HG03521 (cell line): ENCODE data around the gene AMN1.
"Not testable (repeated sequence)": the region's sequence is repeated elsewhere in the genome, so short reads cannot be mapped to it uniquely, and the experiment has no call there.

Experiments
- ATAC-seq: cut with Tn5 transposase; IDR thresholded peaks from one replicate; pipeline ENCODE4 v1.9.1; 2021; ENCODE audit warnings: mild to moderate bottlenecking, moderate library complexity; ENCODE audit not compliant: unreplicated experiment

AMN1 gene

DNA sequence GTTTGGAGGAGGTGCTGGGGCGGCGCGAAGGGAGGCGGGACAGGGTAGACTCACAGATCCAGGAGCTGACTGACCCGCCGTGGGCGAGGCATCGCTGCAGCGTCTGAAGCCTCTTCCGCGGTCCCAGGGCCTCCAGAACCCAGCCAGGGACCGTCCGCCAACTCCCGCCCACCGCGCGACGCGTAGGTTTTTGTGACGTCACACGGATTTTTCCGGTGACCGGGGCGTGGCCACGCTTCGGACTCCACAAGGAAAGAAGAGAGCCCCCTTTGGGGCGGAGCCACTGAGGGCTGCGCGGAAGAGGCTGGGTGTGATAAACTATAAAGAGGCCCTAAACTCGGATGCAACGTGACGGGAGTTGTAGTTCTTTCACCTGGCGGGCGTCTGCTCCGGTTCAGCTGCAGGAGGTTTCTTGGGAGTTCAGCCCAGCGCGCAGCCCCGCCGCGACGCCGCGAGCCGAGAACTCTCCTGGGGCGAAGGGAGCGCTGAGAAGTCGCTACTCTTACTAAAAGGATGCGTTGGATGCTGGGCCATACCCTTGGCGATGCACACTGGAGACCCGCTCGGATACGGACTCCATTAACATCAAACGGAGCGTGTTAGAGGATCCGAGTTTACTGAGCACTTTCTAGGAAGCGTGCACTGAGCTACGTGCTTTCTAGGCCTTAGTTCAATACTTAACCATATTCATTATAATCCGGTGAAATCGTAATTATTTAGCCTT, at the start of gene AMN1:
AMN1 (minus strand) TSS at position 105 of the 724 bp plus-strand sequence; CDS start at position 92, 13 bp downstream.
- peak; percentile 94 for ATAC-seq

DNA sequence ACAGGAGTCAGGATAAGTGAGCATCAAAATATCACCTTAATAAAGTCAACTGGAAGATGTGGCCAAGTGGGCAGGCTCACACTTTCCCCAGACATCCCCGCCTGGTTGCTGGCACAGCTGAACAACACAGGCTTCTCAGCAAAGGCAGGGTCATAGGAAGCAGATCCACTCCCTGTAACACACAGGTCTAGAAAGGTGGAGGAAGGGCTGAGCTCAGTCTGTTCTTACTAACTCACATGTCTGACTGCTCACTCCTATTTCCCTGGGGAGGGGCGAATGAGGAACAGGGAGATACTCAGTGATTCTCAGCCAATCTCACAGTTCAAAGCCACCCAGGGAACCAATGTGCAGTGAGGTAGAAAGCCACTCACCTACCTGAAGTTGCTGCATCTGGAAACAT, 45.0 kb upstream of the AMN1 start:
- ATAC-seq = no peak

DNA sequence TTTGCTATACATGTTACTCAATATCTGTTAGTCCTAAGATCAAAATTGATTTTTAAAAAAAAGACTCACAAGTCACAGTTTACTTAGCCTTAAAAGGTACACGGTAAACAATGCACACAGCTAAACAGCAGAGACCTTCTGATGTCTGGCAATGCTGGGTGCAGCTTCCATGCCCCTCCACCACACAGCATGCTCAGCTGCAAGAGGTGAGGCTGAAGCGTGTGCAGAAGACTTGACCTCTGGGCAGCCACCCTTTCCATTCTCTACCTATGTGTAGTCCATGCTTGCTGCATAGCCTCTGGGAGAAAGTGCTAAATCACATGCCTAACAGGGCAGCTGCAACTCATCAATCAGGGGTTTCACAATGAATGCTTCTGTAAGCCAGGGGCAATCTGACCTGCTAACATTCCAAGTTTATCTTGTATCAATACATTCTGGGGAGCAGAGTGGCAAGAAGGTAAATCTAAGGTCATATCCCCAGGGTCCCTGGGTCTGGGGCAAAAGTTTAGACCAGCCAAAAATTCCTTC, 44.5 kb upstream of the AMN1 start:
- ATAC-seq = no peak

DNA sequence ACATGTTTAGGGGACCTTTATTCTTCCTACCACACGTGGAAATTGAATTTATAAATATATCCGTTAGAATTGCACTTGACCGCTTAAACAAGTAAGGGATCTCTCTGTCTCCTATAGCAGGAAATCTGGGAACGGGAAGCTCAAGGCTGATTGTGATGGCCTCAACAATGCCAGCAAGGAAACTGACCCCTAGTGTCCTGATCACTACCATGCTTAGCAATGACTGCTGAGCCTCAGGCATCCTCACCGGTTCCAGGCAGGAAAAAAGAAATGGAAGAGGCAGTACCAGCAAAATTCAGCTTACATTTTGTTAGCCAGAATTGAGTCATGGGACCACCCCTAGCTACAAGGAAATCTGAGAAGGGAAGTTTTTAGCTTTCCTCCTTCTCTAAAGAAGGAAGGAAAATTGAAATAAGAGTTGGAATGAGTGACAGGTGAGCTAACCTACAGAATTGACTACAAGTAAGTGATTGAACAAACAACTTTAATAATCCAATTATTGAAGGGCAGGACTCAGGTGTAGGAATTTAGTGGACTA, 43.9 kb upstream of the AMN1 start:
- ATAC-seq = no peak

DNA sequence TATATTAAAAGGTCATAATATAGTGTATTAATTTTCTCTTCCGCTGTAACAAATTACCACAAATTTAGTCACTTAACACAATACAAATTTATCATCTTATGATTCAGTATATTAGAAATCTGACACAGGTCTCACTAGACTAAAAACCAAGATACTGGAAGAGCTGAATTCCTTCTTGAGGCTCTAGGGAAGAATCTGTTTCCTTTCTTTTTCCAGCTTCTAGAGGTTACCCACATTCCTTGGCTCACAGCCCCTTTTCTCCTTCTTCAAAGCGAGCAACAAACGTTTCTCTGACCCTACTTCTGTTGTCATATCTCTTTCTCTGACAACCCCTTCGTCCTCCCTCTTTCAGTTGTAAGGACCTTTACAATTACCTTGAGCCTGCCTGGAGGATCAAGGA, 43.4 kb upstream of the AMN1 start:
- ATAC-seq = no peak

DNA sequence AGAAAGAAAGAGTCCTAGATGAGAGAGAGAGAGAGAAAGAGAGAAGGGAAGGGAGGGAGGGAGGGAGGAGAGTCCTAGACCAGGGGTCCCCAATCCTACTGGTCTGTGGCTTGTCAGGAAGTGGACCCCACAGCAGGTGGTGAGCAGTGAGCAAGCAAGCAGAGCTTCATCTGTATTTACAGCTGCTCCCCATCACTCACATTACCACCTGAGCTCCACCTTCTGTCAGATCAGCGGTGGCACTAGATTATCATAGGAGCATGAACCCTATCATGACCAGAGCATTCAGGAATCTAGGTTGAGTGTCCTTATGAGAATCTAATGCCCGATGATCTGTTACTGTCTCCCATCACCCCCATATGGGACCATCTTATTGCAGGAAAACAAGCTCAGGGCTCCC, 39.2 kb upstream of the AMN1 start:
- ATAC-seq = no peak

DNA sequence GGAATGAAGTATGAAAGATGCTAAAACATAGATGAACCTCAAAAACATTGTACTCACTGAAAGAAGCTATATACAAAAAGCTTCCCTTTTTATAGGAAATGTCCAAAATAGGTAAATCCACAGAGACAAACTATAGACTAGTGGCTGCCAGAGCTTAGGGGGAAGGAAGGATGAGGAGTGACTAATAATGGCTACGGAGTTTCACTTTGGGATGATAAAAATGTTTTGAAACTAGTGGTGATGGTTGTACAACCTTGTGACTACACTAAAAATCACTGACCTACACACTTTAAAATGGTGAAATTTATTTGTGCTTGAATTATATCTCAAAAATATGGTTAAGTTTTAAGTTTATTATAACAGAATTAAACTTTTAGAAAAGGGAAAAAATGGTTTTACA, 37.1 kb upstream of the AMN1 start:
- ATAC-seq = no peak

DNA sequence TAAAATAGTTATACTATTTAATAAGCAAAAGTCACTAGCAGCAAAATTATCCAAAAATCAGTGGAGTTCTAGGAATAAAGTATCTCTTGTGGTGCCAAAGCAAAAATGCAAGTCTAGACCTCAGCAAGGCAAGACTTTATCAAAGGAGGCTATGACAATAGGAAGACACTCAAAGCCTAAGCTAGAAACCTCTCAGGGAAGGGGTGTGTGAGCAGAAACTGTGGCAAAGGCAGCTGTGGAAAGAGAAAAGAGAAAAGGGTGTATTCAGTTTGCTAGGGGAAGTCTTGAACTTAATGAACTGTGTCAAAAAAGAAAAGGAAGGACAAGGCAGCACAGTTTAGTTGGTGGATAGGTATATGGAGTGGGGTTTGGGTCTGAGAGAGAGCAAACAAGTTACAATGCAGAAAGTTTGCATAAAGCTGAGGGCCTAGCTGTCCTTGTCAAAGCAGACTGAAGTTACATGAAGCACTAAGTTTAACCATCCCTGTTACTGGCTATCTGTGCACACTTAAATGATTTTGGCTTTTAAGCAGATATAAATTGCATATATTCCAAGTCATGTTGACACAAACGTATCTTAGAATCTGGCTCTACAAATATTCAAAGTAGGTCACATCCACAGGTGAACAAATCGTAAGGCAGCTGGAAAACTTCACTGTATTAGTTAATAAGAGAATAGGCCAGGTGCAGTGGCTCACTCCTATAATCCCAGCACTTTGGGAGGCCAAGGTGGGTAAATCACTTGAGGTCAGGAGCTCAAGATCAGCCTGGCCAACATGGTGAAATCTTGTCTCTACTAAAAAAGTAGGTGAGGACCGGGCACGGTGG, 31.0 kb upstream of the AMN1 start:
- ATAC-seq = no peak

DNA sequence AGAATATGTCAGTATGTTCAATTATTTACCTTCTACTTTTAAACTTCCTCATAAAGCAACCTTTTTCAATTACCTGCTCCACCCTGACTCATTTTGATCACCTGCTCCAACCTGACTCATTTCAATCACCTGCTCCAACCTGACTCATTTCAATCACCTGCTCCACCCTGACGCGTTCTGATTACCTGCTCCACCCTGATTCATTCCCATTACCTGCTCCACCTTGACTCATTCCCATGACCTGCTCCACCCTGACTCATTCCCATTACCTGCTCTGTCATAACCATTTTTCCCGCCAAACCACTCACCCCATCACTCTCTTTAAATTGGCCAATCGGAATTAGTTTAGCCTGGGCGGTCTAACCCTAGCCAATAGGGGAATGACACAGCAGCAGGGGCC, 29.5 kb upstream of the AMN1 start:
- not testable (repeated sequence) for ATAC-seq

DNA sequence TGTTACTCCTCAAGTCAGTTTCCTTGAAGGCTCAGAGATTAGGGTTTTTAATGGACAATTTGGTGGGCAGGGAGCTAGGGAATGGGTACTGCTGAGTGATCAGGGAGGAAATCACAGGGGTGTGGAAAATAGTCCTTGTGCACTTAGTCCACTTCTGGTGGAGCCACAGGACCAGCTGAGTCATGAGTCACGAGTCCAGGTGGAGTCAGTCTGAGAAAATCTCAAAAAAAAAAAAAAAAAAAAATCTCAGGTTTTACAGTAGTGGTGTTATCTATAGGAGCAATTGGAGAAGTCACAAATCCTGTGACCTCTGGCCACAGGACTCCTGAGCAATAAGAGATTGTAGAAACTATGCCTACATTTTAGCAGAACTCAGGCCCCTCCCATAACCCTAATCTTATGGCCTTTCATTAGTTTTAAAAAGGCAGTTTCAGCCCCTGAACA, 28.2 kb upstream of the AMN1 start:
- ATAC-seq = no peak

DNA sequence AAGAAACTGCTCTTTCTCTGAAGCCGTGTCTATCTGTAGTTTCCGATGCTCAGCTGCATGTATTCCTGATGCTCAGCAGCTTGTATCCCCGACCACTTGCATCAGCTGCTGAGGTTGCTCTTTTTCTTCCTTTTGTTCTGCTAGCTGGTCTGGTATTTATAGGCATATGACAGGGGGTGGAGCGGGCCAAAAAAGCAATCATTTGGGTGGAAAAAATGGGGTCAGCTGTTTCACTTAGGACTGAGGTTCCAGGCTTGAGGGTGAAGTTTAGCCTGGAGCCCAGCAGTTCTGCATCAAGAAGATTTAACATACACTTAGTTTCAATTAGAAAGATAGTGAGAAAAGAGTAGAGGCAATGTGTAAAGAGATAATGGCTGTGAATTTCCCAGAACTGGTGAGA, 23.6 kb upstream of the AMN1 start:
- ATAC-seq = no peak

DNA sequence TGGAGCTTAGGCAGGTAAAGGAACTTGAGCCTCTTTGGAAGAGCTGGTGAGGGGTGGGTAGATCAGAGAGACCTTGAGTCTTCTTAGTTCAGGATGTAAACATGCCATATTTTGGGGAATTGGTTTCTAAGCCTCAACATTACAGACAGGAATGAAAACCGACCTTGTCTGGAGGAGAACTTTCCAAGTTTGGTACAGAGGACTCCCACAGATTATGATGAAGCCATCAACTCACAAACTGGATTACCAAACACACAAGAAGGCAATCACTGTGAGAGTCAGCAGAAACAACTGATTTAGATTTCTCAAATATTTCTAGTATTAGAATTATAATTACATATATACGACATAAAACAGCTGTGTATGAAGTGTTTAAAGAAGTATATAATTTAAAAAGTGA, 22.3 kb upstream of the AMN1 start:
- no peak for ATAC-seq

DNA sequence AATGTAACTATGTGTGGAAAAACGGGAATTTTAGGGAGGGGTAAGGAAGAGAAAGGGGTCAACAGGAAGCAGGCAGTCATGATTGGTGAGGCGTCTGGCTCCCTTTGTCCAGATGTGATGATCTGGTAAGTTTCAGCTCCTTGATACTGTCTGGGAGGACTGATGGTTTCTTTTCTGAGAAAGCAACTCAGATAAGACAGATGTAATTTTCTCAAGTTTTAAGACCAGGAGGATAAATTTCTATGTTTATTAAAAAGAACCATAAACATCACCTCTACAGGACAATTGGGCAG, 21.9 kb upstream of the AMN1 start:
- ATAC-seq = no peak

DNA sequence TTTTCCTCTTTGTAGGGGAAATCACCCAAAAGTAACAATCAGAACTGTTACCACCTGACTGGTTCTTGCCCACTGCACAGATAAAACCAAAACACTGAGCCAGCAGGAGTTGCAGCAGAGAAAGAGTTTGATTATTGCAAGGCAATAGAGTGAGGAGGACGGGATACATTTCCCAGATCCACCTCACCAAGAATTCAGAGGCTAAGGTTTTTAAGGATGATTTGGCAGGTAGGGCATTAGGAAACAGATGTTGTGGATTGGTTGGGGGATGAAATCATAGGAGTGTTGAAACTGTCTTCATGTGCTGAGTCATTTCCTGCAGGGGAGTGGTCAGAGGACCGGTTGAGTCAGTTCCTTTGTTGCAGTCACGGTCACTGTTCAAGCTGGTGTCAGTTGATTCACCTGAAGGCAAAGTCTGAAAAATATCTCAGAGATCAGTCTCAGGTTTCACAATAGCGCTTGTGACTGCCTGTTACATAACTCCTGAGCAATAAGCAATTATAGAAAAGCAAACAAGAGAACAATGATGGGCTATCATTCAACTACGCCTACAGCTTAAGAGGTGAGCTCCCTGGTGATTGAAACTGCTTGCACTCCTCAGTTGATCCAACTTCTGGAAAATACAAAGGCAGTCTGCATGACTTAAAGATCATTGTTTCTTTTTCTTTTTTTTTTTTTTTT, 20.3 kb upstream of the AMN1 start:
- peak; percentile 79 for ATAC-seq

DNA sequence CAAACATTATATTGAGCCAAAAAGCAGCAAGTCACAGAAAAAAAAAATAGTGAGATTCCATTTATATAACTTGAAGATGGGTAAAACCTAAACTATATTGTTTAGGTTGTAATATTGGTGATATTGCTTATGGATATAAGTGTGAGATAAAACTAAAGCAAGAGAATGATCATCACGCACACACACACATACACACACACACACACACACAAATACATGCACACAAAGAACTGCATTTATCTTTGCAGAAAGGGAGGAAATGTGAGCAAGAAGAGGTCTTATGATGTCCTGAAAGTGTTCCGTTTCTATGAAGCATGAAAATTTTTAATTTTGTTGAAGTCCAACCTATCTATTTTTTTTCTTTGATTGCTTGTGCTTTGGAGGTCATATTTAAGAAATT, 16.4 kb upstream of the AMN1 start:
- ATAC-seq = no peak

DNA sequence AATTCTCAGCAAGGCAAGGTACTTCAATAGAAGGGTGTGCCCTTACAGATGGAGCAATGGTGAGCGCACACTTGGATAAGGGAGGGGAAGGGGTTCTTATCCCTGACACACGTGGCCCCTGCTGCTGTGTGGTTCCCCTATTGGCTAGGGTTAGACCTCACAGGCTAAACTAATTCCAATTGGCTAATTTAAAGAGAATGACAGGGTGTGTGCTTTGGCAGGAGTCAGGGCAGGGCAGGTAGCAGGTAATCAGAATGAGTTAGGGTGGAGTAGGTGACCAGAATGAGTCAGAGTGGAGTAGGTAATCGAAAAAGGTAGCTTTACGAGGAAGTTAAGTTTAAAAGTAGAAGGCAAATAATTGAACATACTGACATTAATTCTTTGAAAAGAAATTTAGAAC, 15.5 kb upstream of the AMN1 start:
- not testable (repeated sequence) for ATAC-seq

DNA sequence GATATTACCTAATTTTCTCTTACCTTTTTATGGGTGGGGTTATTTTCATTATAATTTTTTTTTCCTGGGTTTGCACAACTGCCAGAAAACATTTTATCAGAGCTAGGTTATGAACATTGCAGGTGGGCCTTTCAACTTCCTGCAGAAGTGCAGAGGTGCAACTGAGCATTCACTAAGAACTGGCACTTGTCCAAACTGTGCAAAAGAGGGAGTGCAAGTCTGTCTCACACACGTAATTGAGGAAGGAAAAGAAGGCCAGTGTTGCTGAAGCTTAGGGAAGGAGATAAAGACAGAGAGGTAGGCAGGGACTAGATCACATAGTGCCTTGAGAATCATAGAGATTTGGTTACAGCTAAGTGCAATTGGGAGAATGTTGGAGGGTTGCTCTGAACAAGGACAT, 14.1 kb upstream of the AMN1 start:
- no peak for ATAC-seq

DNA sequence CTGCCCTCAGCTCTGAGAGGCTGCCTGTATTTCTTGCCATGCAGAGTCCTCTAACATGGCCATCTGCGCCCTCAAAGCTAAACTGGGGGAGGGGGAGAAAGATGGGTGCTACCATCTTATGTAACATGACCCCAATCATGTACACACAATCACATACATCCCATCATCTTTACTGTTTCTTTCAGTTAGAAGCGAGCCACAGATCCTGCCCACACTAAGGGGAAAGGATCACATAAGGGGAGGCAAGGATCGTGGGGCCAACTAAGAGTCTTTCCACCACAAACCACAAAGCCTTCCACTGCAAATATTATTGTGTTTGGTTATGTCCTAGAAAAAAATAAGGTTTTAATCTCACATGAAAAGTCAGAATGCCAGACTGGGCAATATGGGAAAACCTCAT, 11.8 kb upstream of the AMN1 start:
- ATAC-seq = no peak

DNA sequence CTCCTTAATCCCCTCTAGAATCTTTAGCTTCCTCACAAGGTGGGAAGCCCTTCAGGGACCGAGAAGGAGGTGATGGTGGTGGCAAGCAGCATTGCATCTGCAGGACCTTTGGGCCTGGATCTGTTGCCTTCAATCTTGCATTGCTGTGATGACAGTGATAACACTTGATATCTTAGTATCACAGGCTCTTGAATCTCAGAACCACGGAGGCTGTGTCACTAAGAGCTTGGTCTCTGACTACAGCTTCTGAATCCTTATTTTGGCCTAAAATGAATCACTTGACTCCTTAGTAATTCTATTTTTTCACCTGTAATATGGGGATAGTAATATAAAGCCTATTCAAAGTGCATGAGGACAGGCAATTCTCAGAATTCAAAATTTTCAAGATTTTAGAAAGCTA, 8.9 kb upstream of the AMN1 start:
- no peak for ATAC-seq

DNA sequence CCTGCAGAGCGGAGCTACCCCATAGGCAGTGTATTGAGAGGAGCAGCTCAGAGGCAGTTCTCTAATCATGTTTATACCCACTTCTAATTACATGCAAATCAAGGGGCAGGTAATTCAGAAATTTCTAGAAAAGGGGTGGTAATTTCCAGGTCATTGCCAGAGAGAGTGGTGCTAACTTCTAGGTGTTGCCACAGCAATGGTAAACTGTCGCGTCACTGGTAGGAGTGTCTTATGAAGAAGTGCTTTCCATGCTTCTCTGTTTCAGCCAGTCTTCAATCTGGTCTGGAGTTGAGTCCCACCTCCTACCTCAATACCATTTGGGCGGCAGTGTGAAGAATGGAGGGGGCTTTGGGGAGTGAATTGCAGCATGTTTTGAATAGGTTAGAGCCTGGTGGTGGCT, 8.5 kb upstream of the AMN1 start:
- no peak for ATAC-seq

DNA sequence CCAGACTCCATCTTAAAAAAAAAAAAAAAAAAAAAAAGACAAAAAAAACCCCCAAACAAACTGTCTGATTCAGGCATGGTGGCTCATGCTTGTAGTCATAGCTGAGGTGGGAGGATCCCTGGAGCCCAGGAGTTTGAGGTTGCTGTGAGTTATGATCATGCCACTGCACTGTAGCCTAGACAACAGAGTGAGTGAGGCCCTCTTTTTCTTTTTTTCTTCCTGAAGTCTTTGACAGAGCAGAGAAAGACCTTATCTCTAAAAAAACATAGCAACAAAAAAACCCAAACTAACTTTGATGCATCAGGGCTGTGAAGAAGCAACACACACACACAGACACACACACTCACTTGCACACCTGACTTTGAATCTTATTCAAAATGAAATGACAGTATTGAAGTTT, 7.7 kb upstream of the AMN1 start:
- ATAC-seq = no peak
